WERI-Rb-1 (cell line): ENCODE results near the gene OR2C1.

Source experiments
- DNase-seq: peaks from one replicate; pipeline ENCODE4 v3.0.0-alpha.2; 2020
- H3K27ac ChIP-seq: fragments of 250-450 bp; sonication (Bioruptor Pico); 2 replicates; pipeline ENCODE4 v1.5.1; 2020; ENCODE audit warnings: mild to moderate bottlenecking, moderate library complexity
- H3K27me3 ChIP-seq: fragments of 250-450 bp; sonication (Bioruptor Pico); 2 replicates; pipeline ENCODE4 v1.5.1; 2021; ENCODE audit warnings: mild to moderate bottlenecking, low read depth, moderate library complexity; ENCODE audit not compliant: insufficient read depth, severe bottlenecking
- H3K36me3 ChIP-seq: fragments of 250-450 bp; sonication (Bioruptor Pico); 2 replicates; pipeline ENCODE4 v1.5.1; 2020; ENCODE audit warnings: mild to moderate bottlenecking, moderate library complexity
- H3K4me3 ChIP-seq: 2 replicates; pipeline ENCODE4 v1.5.1; 2011; ENCODE audit warnings: low read depth, mild to moderate bottlenecking, control low read depth, low read length
- H3K9me3 ChIP-seq: fragments of 250-450 bp; sonication (Bioruptor Pico); 2 replicates; pipeline ENCODE4 v1.5.1; 2021; ENCODE audit warnings: mild to moderate bottlenecking, moderate library complexity; ENCODE audit not compliant: severe bottlenecking
- CTCF ChIP-seq: IDR thresholded peaks from 2 replicates; pipeline ENCODE4 v1.5.1; 2011; ENCODE audit warnings: low read depth, mild to moderate bottlenecking, control low read depth, inconsistent platforms, low read length

Gene OR2C1

GRCh38 chr16:3400779-3401688 is 45.3 kb downstream of the OR2C1 start, which contains the start of the genes ZNF174 and ZSCAN32:
TSS of gene ZNF174 (plus strand) at chr16:3401215. CDS start at chr16:3402005, 790 bp downstream.
TSS of gene ZSCAN32 (minus strand) at chr16:3401004. CDS start at chr16:3397557, 3,447 bp downstream.
- peak within 1 kb of the TSS; percentile 68 for H3K27ac ChIP-seq
- TF ChIP-seq CTCF: no peak
- peak within 1 kb of the TSS; percentile 89 for H3K4me3 ChIP-seq
- H3K9me3 ChIP-seq: peaks cover 3% of the 10 kb centered on the region
- H3K27me3 ChIP-seq: no peaks in the 10 kb centered on the region
- H3K36me3 ChIP-seq: peaks cover 50% of the 10 kb centered on the region
- DNase-seq: peak; percentile 99

- Histone ChIP-seq H3K4me3 (peak overlapping the region; percentile 89), H3K27me3 (no peaks in the 10 kb centered on the region), H3K9me3 (peaks cover 11% of the 10 kb centered on the region), H3K36me3 (peaks cover 50% of the 10 kb centered on the region), H3K27ac (peak overlapping the region; percentile 68)
- no peak for DNase-seq
- no peak for TF ChIP-seq CTCF
Measured at GRCh38 chr16:3401719-3402397, 46.2 kb downstream of the OR2C1 start.
